HG02938 (cell line): ENCODE data around the gene ACSM5.
A peak's percentile ranks its signal among the peaks of the same experiment; 100 is the strongest.

Source experiments
- ATAC-seq: cut with Tn5 transposase; IDR thresholded peaks from one replicate; pipeline ENCODE4 v1.9.1; 2021; ENCODE audit warnings: mild to moderate bottlenecking, moderate library complexity; ENCODE audit not compliant: unreplicated experiment

The ACSM5 gene, protein sequence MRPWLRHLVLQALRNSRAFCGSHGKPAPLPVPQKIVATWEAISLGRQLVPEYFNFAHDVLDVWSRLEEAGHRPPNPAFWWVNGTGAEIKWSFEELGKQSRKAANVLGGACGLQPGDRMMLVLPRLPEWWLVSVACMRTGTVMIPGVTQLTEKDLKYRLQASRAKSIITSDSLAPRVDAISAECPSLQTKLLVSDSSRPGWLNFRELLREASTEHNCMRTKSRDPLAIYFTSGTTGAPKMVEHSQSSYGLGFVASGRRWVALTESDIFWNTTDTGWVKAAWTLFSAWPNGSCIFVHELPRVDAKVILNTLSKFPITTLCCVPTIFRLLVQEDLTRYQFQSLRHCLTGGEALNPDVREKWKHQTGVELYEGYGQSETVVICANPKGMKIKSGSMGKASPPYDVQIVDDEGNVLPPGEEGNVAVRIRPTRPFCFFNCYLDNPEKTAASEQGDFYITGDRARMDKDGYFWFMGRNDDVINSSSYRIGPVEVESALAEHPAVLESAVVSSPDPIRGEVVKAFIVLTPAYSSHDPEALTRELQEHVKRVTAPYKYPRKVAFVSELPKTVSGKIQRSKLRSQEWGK

GRCh38 chr16:20409398-20410120 is at the start of gene ACSM5:
TSS of gene ACSM5 (plus strand) at chr16:20409534. CDS start at chr16:20411485, 1,951 bp downstream.
- ATAC-seq, result peak; percentile 37

GRCh38 chr16:20359997-20360396 is 49.3 kb upstream of the ACSM5 start:
- no peak for ATAC-seq

GRCh38 chr16:20363191-20363590 is 46.1 kb upstream of the ACSM5 start:
- no peak for ATAC-seq

DNA sequence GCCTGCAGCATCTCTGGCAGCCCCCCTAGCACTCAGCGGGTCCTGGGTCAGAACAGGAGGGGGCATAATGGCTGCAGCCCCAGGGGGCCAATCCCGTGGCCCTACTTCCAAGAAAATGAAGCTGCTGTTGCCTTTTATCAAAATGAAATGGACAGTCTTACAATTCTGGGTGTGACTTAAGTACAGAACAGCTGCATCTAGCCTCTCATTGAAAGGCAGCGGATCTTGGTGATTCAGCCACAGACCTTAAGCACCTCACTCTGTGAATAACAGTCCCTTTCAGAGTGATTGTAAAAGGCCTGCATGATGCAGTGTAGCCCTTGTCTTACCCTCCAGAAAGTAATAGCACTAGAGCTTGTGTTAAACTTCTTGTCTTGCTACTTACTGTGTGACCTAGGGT is 45.3 kb upstream of the ACSM5 start:
- ATAC-seq, result no peak

GRCh38 chr16:20369452-20370054 is 39.8 kb upstream of the ACSM5 start:
- ATAC-seq, result no peak

- no peak for ATAC-seq
These were observed 36.6 kb upstream of the ACSM5 start for GRCh38 chr16:20372701-20373100.

- ATAC-seq, result no peak
These were observed 32.2 kb upstream of the ACSM5 start for GRCh38 chr16:20377181-20377580.

DNA sequence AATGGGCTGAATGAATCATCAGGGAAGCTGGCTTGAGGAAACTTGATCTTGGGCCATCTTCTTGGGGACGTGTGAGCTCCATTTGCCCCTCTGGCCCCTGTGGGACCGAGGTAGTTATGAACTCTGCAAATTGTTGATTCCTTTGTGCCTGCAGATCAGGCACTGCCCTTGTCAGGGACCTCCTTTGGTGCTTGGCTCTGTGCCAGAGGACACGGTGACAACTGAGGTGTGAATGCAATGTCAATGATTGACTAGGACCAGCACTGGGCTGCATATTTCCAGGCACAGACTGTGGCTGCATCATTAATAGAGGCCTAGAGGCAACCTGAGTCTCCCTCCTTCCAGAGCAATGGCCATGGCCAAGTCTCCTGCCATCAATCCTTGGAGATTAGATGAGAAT is 28.6 kb upstream of the ACSM5 start:
- no peak for ATAC-seq

DNA sequence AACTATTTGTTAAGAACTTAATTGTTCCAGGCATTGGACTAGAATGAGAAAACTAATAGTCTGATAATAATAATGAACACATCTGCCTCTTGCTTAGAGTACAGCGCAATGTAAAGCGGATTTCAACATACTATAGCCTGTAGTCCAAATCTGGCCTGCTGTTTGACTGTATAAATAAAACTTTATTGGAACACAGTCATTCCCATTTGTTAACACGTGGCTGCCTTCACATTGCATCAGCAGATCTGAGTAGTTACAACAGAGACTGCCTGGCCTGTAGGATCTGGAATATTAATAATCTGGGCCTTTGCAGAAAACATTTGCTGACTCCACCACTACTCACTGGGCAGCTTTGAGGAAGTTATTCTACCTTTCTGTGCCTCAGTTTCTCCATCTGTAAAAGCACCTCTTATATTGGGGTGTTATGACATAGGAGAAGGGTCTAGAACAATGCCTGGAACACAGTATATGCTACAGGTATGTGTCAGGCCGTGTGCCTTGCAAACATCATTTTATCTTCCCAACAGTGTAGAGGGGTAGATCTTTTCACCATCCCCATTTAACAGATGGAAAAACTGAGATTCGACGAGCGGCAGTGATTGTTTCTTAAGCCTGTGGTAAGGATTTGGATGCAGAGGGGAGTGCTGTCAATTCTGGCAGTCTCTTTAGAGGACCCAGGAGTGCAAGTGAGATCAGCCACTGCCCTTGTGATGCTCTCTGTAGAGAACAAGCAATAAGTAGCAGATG is 27.0 kb upstream of the ACSM5 start:
- no peak for ATAC-seq

DNA sequence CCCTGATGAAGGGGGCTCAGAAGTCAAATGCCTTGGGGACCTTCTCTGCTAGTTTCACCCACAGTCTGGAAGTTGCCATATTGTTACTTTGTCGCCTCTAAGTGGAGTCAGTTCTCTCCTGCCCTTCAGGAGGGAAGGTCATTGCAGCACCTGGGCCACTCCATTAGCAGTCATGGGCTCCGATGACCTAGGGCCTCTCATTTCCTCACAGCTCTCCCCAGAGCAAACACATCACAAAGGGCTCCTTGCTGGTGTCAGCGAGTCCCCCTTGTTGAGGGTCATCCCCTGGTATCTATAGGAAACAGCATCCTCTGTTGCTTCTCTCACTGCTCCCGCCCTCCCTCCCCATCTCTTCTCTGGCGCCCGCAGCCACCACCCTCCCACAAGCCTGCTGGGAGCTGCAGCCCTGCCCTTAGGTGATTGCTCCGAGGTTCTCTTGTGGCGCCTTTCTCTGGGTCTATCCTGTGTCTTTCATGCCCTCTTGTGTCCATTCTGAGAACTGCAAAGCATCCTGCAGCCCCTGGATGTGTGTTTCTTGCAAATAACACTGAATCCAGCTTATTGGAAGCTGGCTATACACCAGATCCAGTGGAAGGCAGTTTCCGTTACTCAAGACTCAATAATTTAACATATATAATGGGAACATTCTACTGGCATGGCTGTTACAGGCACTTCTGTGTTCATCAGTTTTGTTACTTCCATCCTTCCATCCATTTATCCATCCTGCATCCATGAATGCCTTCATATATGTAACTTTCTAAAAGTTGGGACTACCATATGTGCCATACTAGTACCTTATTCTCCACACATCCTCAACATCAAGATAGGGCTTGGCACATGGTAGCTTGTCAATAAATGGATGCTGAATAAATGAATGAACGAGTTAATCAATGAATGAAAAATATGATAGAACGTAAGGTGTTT is 26.0 kb upstream of the ACSM5 start:
- ATAC-seq, result no peak

DNA sequence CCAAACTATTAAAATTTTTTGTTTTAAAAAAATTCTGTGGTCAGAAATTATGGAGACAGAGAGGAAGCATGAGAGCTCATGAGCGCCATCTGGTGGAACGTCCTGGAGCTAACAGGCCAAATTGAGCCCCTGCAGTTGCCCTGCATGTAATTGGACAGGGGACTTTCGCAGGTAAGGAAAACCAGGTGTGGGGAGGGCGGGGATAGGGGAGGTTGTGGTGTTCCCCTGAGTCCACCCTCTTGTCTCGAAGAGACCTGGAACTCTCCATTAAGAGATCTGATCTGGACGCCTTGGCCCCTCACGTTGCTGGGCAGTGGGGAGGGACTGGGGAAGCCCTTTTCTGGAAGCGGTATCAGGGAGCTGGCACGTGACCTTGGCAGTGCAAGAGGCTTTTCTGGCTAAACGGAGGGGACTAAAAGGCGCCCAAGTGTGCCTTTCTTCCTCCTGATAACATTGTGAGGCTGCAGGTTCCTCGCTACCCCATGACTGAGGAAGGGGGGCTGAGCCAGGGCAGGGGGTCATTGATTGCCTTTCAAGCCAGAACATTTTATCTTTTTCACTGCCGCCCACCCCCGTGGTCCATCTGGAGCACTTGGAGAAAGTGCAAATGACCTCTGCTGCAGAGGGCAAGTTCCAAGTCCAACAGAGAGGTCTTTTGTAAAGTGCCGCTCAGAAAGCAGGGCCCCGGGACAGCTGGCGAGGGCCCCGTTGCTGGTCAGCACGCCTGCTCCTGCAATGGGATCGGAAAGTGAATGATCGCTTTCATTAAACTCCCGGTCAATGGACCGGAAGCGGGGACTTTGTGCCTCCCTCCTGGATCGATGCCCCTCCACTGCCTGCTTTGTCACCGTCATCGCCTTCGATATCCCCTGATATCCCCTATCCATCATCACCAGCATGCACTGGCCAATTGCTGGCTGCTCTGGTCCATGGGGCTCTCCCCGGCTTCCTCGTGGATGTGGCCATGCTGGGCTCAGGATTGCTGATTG is 23.2 kb upstream of the ACSM5 start:
- no peak for ATAC-seq

- ATAC-seq, result no peak
These were observed 21.4 kb upstream of the ACSM5 start for GRCh38 chr16:20387978-20388377.

DNA sequence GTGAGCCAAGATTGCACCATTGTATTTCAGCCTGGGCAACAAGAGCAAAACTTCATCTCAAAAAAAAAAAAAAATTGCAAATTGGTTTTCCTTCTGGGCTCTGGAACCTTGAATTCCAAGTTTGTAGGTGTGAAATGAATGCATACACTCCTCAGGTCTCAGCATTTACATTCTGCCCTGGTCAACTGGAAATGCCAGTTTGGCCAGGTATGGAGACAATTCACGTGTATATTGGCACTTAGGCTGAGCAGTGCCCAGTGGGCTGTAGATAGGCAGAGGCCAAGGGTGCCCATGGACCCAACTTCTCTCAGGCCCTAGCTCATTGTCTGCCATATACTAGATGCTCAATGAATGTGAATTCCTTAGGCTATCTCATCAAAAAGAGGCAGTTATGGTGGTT is 20.5 kb upstream of the ACSM5 start:
- ATAC-seq, result no peak

- no peak for ATAC-seq
These were observed 18.3 kb upstream of the ACSM5 start for GRCh38 chr16:20391045-20391444.

DNA sequence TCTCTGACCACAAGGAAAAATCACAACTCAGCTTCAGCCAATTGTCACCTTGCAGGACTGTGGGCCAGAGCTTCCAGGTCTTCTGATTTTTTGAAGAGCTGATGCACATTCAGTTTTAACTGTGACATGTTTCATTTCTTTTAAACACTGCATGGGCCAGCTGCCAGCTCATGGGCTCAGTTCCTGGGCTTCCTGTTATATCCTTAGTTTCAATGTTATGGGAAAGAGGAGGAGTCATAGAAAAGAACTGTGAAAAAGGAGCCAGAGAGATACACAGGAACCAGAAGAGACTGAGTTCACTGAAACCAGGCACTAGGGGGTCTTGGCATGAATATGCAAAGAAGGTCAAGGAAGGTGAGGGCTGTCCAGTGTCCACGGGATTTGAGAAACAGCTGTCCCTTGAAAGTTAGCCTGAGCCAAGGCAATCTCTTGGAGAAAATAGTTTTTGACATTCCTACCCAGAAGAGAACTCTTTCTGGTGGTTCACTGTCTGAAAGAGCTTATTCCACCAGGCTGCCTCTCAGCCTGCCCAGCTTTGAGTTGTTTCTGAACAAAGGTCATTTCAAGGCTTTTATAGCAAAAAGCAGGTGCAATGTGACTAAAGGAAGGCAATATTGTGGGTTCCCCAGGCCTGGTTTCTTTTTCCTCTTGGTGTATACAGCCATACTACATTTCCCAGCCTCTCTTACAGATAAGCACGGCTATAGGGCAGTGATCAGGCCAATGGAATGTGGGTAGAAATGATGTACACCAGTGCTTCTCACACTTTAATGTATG is 15.3 kb upstream of the ACSM5 start:
- ATAC-seq, result no peak

DNA sequence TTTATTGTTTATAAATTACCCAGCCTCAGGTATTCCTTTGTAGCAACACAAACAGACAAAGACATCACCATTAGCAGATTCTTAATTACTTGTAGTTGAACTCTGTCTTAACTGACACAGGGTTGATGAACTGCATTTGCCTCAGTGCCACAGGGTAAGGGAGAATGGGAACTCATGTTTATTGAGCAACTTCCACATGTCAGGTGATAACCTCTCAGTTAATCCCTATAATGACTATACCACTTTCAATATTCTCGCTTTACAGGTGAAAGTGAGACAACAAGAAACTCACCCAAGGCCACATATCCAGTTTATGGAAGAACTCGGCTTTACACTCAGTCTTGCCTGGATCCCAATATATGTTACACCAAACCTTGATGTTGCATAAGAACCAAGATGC is 13.4 kb upstream of the ACSM5 start:
- ATAC-seq, result no peak

DNA sequence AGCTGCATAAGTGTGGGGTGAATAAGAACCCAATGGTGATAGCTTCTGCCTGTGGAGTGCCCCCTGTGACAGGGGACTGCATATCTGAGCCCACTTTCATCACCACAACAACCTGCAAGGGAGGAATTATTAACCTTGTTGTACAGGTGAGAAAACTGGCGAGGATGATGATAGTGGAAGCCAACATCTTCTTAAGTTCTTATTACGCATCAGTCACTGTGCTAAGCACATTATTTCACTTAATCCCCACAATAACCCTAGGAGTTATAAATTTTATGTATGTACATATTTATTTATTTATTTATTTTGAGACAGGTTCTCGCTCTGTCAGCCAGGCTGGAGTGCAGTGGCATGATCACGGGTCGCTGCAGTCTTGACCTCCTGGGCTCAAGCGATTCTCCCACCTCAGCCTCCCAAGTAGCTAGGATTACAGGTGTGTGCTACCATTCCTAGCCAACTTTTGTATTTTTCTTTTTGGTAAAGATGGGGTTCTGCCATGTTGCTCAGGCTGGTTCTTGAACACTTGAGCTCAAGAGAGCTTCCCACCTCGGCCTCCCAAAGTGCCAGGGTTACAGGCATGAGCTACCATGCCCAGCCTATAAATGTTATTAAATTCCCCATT is 12.4 kb upstream of the ACSM5 start:
- no peak for ATAC-seq
